K562 (cell line): ENCODE results near the gene PSRC1. TPM values are rescaled to one million over a fixed set of nuclear protein-coding genes. Genes with fewer than 3 reads are reported as not detected.

Experiments used
- ARID2 ChIP-seq: fragments of 450-650 bp; IDR thresholded peaks from 2 replicates; pipeline ENCODE4 v1.6.1; 2017; ENCODE audit warnings: antibody characterized with exemption, mild to moderate bottlenecking
- CBFB ChIP-seq: sonication (generic); formaldehyde crosslinking; IDR thresholded peaks from 2 replicates; pipeline ENCODE4 v1.4.0; 2020; ENCODE audit warnings: mild to moderate bottlenecking, missing genetic modification reagents
- FOXP1 ChIP-seq: sonication (generic); formaldehyde crosslinking; IDR thresholded peaks from 2 replicates; pipeline ENCODE4 v1.8.0; 2022; ENCODE audit warnings: mild to moderate bottlenecking, missing genetic modification reagents
- HEY1 ChIP-seq: fragments of 250-450 bp; sonication (Bioruptor Pico); IDR thresholded peaks from 2 replicates; pipeline ENCODE4 v1.5.0; 2020; ENCODE audit warnings: mild to moderate bottlenecking, moderate library complexity, borderline replicate concordance
- KLF16 ChIP-seq: IDR thresholded peaks from 2 replicates; pipeline ENCODE4 v1.6.1; 2016; ENCODE audit warnings: antibody characterized with exemption
- MXI1 ChIP-seq: IDR thresholded peaks from 2 replicates; pipeline ENCODE4 v1.6.1; 2011; ENCODE audit warnings: low read depth, mild to moderate bottlenecking, improper control_type of control experiment, low read length
- NCOA2 ChIP-seq, 2 experiments: fragments of 450-650 bp; IDR thresholded peaks; 2 replicates each; pipeline ENCODE4 v1.6.1; 2018; ENCODE audit warnings: mild to moderate bottlenecking in 2 of 2, moderate library complexity in 1 of 2; ENCODE audit not compliant: partially characterized antibody in 2 of 2
- PTTG1 ChIP-seq: fragments of 450-650 bp; IDR thresholded peaks from 2 replicates; pipeline ENCODE4 v1.6.1; 2016; ENCODE audit warnings: low read depth, mild to moderate bottlenecking, missing genetic modification characterization, missing compliant biosample characterization
- PURB ChIP-seq: sonication (generic); formaldehyde crosslinking; IDR thresholded peaks from 2 replicates; pipeline ENCODE4 v1.9.0; 2021; ENCODE audit warnings: low read depth, mild to moderate bottlenecking, missing genetic modification reagents
- RAD51 ChIP-seq: fragments of 450-650 bp; IDR thresholded peaks from 2 replicates; pipeline ENCODE4 v1.7.1; 2016; ENCODE audit warnings: low read depth, mild to moderate bottlenecking, borderline replicate concordance
- SIX5 ChIP-seq, 2 experiments: IDR thresholded peaks; 2 replicates each; pipeline ENCODE4 v1.6.1; 2011; ENCODE audit warnings: low read length in 2 of 2, borderline replicate concordance in 1 of 2, low read depth in 1 of 2, mild to moderate bottlenecking in 1 of 2, moderate library complexity in 1 of 2; ENCODE audit not compliant: insufficient read depth in 1 of 2
- SMARCE1 ChIP-seq: fragments of 450-650 bp; IDR thresholded peaks from 2 replicates; pipeline ENCODE4 v1.7.1; 2016; ENCODE audit warnings: mild to moderate bottlenecking
- SPI1 ChIP-seq: IDR thresholded peaks from 2 replicates; pipeline ENCODE4 v1.6.1; 2011; ENCODE audit warnings: low read depth, low read length, control low read depth, borderline replicate concordance
- ZKSCAN1 ChIP-seq: fragments of 150-350 bp; IDR thresholded peaks from 2 replicates; pipeline ENCODE4 v1.6.1; 2016; ENCODE audit warnings: low read depth, low read length
- ZNF133 ChIP-seq: fragments of 250-450 bp; sonication (Bioruptor Pico); IDR thresholded peaks from 2 replicates; pipeline ENCODE4 v1.4.0; 2020; ENCODE audit warnings: mild to moderate bottlenecking
- ZNF23 ChIP-seq: fragments of 250-450 bp; sonication (Bioruptor Pico); IDR thresholded peaks from 2 replicates; pipeline ENCODE4 v1.4.0; 2020; ENCODE audit warnings: mild to moderate bottlenecking
- ZNF253 ChIP-seq: fragments of 250-450 bp; sonication (Bioruptor Pico); conservative IDR thresholded peaks from 2 replicates; pipeline ENCODE4 v1.6.1; 2021; ENCODE audit warnings: mild to moderate bottlenecking
- ZNF274 ChIP-seq: IDR thresholded peaks from 2 replicates; pipeline ENCODE4 v1.6.1; 2011; ENCODE audit warnings: low read depth, mild to moderate bottlenecking, low read length, moderate library complexity, borderline replicate concordance
- ZNF282 ChIP-seq: sonication (generic); formaldehyde crosslinking; IDR thresholded peaks from 2 replicates; pipeline ENCODE4 v1.8.1; 2023; ENCODE audit warnings: missing genetic modification reagents
- polyA plus RNA-seq, 8 experiments: library from polyadenylated mRNA; depleted of rRNA in 4 of 8; stranded (reverse) in 5 of 8; unstranded in 3 of 8; fragments of >200 nt; fragmentation: Nextera tagmentation in 2 of 8; fragmentation: Illumina TruSeq in 1 of 8; extraction: Ambion mirVana in 2 of 8; extraction: Trizol in 1 of 8; gene quantifications; 2 replicates each; pipeline versions ENCODE4 v1.2.1 to v1.2.3, GENCODE V29; 2011 to 2014; ENCODE audit warnings: inconsistent platforms in 1 of 8, missing spikeins in 1 of 8
- total RNA-seq, 7 experiments: library from RNA; depleted of rRNA in 6 of 7; stranded (reverse); fragments of >200 nt in 6 of 7; fragmentation: Illumina TruSeq in 2 of 7; extraction: Trizol in 2 of 7; gene quantifications; 2 replicates each; pipeline versions ENCODE4 v1.2.1 to v1.2.3, GENCODE V29; 2011 to 2021; ENCODE audit warnings: low replicate concordance in 1 of 7
- TF ChIP-seq, protein P1 (sequence below): IDR thresholded peaks from 3 replicates; pipeline ENCODE4 v1.6.1; 2011; ENCODE audit warnings: borderline replicate concordance, mild to moderate bottlenecking, moderate library complexity; ENCODE audit not compliant: insufficient read length; ENCODE audit errors: extremely low read depth
- TF ChIP-seq, protein P2 (sequence below), 2 experiments: fragments of 450-650 bp; conservative IDR thresholded peaks; 2 replicates each; pipeline ENCODE4 v1.6.1; 2017; ENCODE audit warnings: mild to moderate bottlenecking in 2 of 2, moderate library complexity in 2 of 2
- TF ChIP-seq, protein P3 (sequence below): sonication (generic); formaldehyde crosslinking; IDR thresholded peaks from 2 replicates; pipeline ENCODE4 v1.8.0; 2022; ENCODE audit warnings: mild to moderate bottlenecking, missing genetic modification reagents
- TF ChIP-seq, protein P4 (sequence below): fragments of 250-450 bp; sonication (Bioruptor Pico); IDR thresholded peaks from 2 replicates; pipeline ENCODE4 v1.5.0; 2020; ENCODE audit warnings: mild to moderate bottlenecking

PSRC1 gene
- total and polyA plus RNA-seq, 9 of the 15 experiments (the other 6 are each of a cell fraction or from before 2014, with no cell fraction given) = 6.5 to 65.2 (median 39.3) TPM

DNA sequence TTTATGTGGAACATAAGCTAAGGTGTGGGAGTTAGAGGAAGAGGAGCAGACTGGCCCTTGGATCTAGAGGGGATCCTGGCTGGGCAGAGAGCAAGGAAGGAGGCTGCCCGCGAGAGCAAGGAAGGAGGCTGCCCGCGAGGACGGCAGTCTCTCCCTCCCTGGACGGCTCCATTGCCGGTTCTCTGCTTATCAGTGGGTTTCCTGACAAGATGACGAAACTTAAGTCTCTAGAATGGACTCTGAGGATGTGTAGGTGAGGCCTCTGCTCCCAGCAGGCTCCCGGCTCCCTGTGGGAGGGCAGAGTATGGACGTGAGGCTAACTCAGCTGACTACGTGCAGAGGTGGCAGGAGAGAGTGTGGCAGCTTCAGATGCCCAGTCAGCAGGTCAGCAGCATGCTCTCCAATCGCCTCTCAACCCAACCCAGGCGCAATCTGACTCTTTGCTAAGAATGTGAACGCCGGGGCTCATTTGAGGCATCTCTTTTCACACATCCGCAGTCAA, 17.8 kb upstream of the PSRC1 start (continued):
- no peak for TF ChIP-seq SIX5 (IDR thresholded peaks at IDR 0.05; ENCODE audit: borderline replicate concordance in 1 of 2, insufficient read depth in 1 of 2, low read depth in 1 of 2, low read length in 2 of 2)
- no peak for TF ChIP-seq SMARCE1
- TF ChIP-seq KLF16 = no peak
- no peak for TF ChIP-seq ZNF23 (CRISPR knock-in tag)
- TF ChIP-seq ZKSCAN1 = no peak
- TF ChIP-seq, protein P1, sequence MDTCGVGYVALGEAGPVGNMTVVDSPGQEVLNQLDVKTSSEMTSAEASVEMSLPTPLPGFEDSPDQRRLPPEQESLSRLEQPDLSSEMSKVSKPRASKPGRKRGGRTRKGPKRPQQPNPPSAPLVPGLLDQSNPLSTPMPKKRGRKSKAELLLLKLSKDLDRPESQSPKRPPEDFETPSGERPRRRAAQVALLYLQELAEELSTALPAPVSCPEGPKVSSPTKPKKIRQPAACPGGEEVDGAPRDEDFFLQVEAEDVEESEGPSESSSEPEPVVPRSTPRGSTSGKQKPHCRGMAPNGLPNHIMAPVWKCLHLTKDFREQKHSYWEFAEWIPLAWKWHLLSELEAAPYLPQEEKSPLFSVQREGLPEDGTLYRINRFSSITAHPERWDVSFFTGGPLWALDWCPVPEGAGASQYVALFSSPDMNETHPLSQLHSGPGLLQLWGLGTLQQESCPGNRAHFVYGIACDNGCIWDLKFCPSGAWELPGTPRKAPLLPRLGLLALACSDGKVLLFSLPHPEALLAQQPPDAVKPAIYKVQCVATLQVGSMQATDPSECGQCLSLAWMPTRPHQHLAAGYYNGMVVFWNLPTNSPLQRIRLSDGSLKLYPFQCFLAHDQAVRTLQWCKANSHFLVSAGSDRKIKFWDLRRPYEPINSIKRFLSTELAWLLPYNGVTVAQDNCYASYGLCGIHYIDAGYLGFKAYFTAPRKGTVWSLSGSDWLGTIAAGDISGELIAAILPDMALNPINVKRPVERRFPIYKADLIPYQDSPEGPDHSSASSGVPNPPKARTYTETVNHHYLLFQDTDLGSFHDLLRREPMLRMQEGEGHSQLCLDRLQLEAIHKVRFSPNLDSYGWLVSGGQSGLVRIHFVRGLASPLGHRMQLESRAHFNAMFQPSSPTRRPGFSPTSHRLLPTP = no peak
- TF ChIP-seq PURB = no peak
- no peak; the same call in 1 of the 2 replicates for TF ChIP-seq RAD51
- no peak for TF ChIP-seq CBFB
- TF ChIP-seq ZNF253 (CRISPR knock-in tag) = no peak
- no peak for TF ChIP-seq MXI1
- TF ChIP-seq, protein P2, sequence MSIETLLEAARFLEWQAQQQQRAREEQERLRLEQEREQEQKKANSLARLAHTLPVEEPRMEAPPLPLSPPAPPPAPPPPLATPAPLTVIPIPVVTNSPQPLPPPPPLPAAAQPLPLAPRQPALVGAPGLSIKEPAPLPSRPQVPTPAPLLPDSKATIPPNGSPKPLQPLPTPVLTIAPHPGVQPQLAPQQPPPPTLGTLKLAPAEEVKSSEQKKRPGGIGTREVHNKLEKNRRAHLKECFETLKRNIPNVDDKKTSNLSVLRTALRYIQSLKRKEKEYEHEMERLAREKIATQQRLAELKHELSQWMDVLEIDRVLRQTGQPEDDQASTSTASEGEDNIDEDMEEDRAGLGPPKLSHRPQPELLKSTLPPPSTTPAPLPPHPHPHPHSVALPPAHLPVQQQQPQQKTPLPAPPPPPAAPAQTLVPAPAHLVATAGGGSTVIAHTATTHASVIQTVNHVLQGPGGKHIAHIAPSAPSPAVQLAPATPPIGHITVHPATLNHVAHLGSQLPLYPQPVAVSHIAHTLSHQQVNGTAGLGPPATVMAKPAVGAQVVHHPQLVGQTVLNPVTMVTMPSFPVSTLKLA (conservative IDR thresholded peaks at IDR 0.05) = no peak
- TF ChIP-seq NCOA2 (IDR thresholded peaks at IDR 0.05; ENCODE audit: partially characterized antibody in 2 of 2) = no peak
- TF ChIP-seq SPI1 = no peak
- no peak for TF ChIP-seq ZNF274
- TF ChIP-seq ZNF133 (CRISPR knock-in tag) = no peak
- no peak for TF ChIP-seq PTTG1 (tag)
- no peak for TF ChIP-seq ZNF282
- no peak for TF ChIP-seq HEY1 (CRISPR knock-in tag)
- no peak for TF ChIP-seq ARID2
- TF ChIP-seq, protein P3, sequence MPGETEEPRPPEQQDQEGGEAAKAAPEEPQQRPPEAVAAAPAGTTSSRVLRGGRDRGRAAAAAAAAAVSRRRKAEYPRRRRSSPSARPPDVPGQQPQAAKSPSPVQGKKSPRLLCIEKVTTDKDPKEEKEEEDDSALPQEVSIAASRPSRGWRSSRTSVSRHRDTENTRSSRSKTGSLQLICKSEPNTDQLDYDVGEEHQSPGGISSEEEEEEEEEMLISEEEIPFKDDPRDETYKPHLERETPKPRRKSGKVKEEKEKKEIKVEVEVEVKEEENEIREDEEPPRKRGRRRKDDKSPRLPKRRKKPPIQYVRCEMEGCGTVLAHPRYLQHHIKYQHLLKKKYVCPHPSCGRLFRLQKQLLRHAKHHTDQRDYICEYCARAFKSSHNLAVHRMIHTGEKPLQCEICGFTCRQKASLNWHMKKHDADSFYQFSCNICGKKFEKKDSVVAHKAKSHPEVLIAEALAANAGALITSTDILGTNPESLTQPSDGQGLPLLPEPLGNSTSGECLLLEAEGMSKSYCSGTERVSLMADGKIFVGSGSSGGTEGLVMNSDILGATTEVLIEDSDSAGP = no peak
- TF ChIP-seq, protein P4, sequence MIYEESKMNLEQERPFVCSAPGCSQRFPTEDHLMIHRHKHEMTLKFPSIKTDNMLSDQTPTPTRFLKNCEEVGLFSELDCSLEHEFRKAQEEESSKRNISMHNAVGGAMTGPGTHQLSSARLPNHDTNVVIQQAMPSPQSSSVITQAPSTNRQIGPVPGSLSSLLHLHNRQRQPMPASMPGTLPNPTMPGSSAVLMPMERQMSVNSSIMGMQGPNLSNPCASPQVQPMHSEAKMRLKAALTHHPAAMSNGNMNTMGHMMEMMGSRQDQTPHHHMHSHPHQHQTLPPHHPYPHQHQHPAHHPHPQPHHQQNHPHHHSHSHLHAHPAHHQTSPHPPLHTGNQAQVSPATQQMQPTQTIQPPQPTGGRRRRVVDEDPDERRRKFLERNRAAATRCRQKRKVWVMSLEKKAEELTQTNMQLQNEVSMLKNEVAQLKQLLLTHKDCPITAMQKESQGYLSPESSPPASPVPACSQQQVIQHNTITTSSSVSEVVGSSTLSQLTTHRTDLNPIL (CRISPR knock-in tag) = no peak
- TF ChIP-seq FOXP1 (CRISPR knock-in tag) = no peak
